Suprapubic skin (tissue), 4 donors: ENCODE measurements around the gene LDLRAD4. TPM values are rescaled to one million over a fixed set of nuclear protein-coding genes. Genes with fewer than 3 reads are reported as not detected.

Experiments
- DNase-seq, 2 donors: peaks; one replicate each; pipeline ENCODE4 v3.0.0-alpha.2; 2019; ENCODE audit warnings: low spot score in 2 of 2
- H3K27ac ChIP-seq: fragments of 200-600 bp; sonication (generic); one replicate; pipeline ENCODE4 v1.5.1; 2019
- H3K27me3 ChIP-seq: fragments of 200-600 bp; sonication (generic); one replicate; pipeline ENCODE4 v1.5.1; 2019
- H3K36me3 ChIP-seq: fragments of 200-600 bp; sonication (generic); one replicate; pipeline ENCODE4 v1.5.1; 2019
- H3K4me1 ChIP-seq: fragments of 200-600 bp; sonication (generic); one replicate; pipeline ENCODE4 v1.5.1; 2019
- H3K4me3 ChIP-seq: fragments of 200-600 bp; sonication (generic); one replicate; pipeline ENCODE4 v1.5.1; 2019; ENCODE audit warnings: mild to moderate bottlenecking
- H3K9me3 ChIP-seq: fragments of 200-600 bp; sonication (generic); one replicate; pipeline ENCODE4 v1.5.1; 2019
- CTCF ChIP-seq, 2 donors: fragments of 200-600 bp in 1 of 2; fragments of 450-650 bp in 1 of 2; sonication (generic) in 1 of 2; IDR thresholded peaks; one replicate each; pipeline ENCODE4 v1.5.1; 2016 to 2019; ENCODE audit warnings: antibody characterized with exemption in 2 of 2, mild to moderate bottlenecking in 1 of 2, moderate library complexity in 1 of 2
- EP300 ChIP-seq: sonication (generic); formaldehyde crosslinking; IDR thresholded peaks from one replicate; pipeline ENCODE4 v1.6.1; 2017; ENCODE audit warnings: antibody characterized with exemption
- POLR2A ChIP-seq, 2 donors: fragments of 450-650 bp; IDR thresholded peaks; one replicate each; pipeline ENCODE4 v1.6.1; 2017; ENCODE audit warnings: antibody characterized with exemption in 2 of 2, mild to moderate bottlenecking in 2 of 2, moderate library complexity in 2 of 2
- POLR2AphosphoS5 ChIP-seq, 3 donors: sonication (generic); formaldehyde crosslinking; IDR thresholded peaks; one replicate each; pipeline ENCODE4 v1.6.1; 2017; ENCODE audit warnings: antibody characterized with exemption in 3 of 3
- WGBS: methylation state at CpG from one replicate; pipeline ENCODE4 v1.1.5; 2018; 5-methylcytosine and 5-hydroxymethylcytosine counted together
- total RNA-seq, 4 donors: library from RNA; depleted of rRNA; stranded (reverse); fragments of >200 nt; gene quantifications; one replicate each; pipeline ENCODE4 v1.1.0, GENCODE V29; 2016

LDLRAD4 gene
- total RNA-seq, 4 donors from 2014 or later, result 10.1 to 31.6 (median 15.1) TPM

- TF ChIP-seq POLR2AphosphoS5 (IDR thresholded peaks at IDR 0.05), result no peak
- TF ChIP-seq POLR2A (IDR thresholded peaks at IDR 0.05), result no peak
- TF ChIP-seq EP300, result no peak
- no peak for TF ChIP-seq CTCF (IDR thresholded peaks at IDR 0.05)
- WGBS, result 90% methylated on average over 11 of the region's 11 CpGs
- no peaks in the 10 kb centered on the region for H3K27me3 ChIP-seq
- H3K36me3 ChIP-seq, result no peaks in the 10 kb centered on the region
- no peaks in the 10 kb centered on the region for H3K4me1 ChIP-seq
- H3K27ac ChIP-seq, result no peak overlapping the region
- no peak for DNase-seq
- H3K9me3 ChIP-seq, result no peaks in the 10 kb centered on the region
- no peak overlapping the region for H3K4me3 ChIP-seq
These were observed 188.2 kb downstream of the LDLRAD4 start for GRCh38 chr18:13406736-13407135.

- no peaks in the 10 kb centered on the region for H3K36me3 ChIP-seq
- TF ChIP-seq EP300 (no peak), POLR2AphosphoS5 (IDR thresholded peaks at IDR 0.05) (no peak), CTCF (IDR thresholded peaks at IDR 0.05) (no peak), POLR2A (IDR thresholded peaks at IDR 0.05) (no peak)
- no peak overlapping the region for H3K4me3 ChIP-seq
- no peak overlapping the region for H3K27ac ChIP-seq
- no peaks in the 10 kb centered on the region for H3K27me3 ChIP-seq
- H3K9me3 ChIP-seq, result no peaks in the 10 kb centered on the region
- no peak for DNase-seq
- 73% methylated on average over 4 of the region's 4 CpGs for WGBS
- H3K4me1 ChIP-seq, result no peaks in the 10 kb centered on the region
These were observed 188.9 kb downstream of the LDLRAD4 start for GRCh38 chr18:13407484-13407883.

GRCh38 chr18:13409026-13409425, 190.5 kb downstream of the LDLRAD4 start:
- no peak for DNase-seq
- 100% methylated on average over 1 of the region's 1 CpG for WGBS

GRCh38 chr18:13409997-13410396, 191.4 kb downstream of the LDLRAD4 start:
- WGBS, result 87% methylated on average over 11 of the region's 11 CpGs
- Histone ChIP-seq H3K27ac (no peak overlapping the region), H3K9me3 (no peaks in the 10 kb centered on the region), H3K27me3 (no peaks in the 10 kb centered on the region), H3K4me3 (no peak overlapping the region), H3K4me1 (no peaks in the 10 kb centered on the region), H3K36me3 (no peaks in the 10 kb centered on the region)
- TF ChIP-seq CTCF (IDR thresholded peaks at IDR 0.05) (no peak), POLR2A (IDR thresholded peaks at IDR 0.05) (no peak), POLR2AphosphoS5 (IDR thresholded peaks at IDR 0.05) (no peak), EP300 (no peak)
- DNase-seq, result no peak

More at GRCh38 chr18:13409026-13409425, 190.5 kb downstream of the LDLRAD4 start:
- H3K27me3 ChIP-seq, result no peaks in the 10 kb centered on the region
- no peak overlapping the region for H3K4me3 ChIP-seq
- no peaks in the 10 kb centered on the region for H3K9me3 ChIP-seq
- H3K4me1 ChIP-seq, result no peaks in the 10 kb centered on the region
- TF ChIP-seq POLR2A (IDR thresholded peaks at IDR 0.05), result no peak
- TF ChIP-seq CTCF (IDR thresholded peaks at IDR 0.05), result no peak
- no peak for TF ChIP-seq EP300
- no peak for TF ChIP-seq POLR2AphosphoS5 (IDR thresholded peaks at IDR 0.05)
- H3K36me3 ChIP-seq, result no peaks in the 10 kb centered on the region
- no peak overlapping the region for H3K27ac ChIP-seq

GRCh38 chr18:13410471-13410870, 191.9 kb downstream of the LDLRAD4 start:
- no peak overlapping the region for H3K4me3 ChIP-seq
- TF ChIP-seq POLR2AphosphoS5 (IDR thresholded peaks at IDR 0.05) (no peak), CTCF (IDR thresholded peaks at IDR 0.05) (no peak), EP300 (no peak), POLR2A (IDR thresholded peaks at IDR 0.05) (no peak)
- H3K27me3 ChIP-seq, result no peaks in the 10 kb centered on the region
- H3K9me3 ChIP-seq, result no peaks in the 10 kb centered on the region
- no peaks in the 10 kb centered on the region for H3K36me3 ChIP-seq
- no peaks in the 10 kb centered on the region for H3K4me1 ChIP-seq
- no peak overlapping the region for H3K27ac ChIP-seq
- DNase-seq, result no peak
